Transverse colon (tissue), 4 donors: ENCODE data around the gene MAPK1IP1L. TPM values are rescaled to one million over a fixed set of nuclear protein-coding genes. Genes with fewer than 3 reads are reported as not detected.

Source experiments
- DNase-seq: peaks from one replicate; pipeline ENCODE4 v3.0.0-alpha.2; 2019
- H3K27ac ChIP-seq, 4 donors: fragments of 200-600 bp; sonication (generic); 2 replicates each; pipeline ENCODE4 v1.5.1; 2016 to 2018; ENCODE audit warnings: inconsistent platforms in 4 of 4
- H3K27me3 ChIP-seq: fragments of 200-600 bp; sonication (generic); 2 replicates; pipeline ENCODE4 v1.5.1; 2017; ENCODE audit warnings: inconsistent platforms
- H3K36me3 ChIP-seq, 4 donors: fragments of 200-600 bp; sonication (generic); 2 replicates each; pipeline ENCODE4 v1.5.1; 2017 to 2019; ENCODE audit warnings: inconsistent platforms in 4 of 4
- H3K4me1 ChIP-seq, 4 donors: fragments of 200-600 bp; sonication (generic); 2 replicates each; pipeline ENCODE4 v1.5.1; 2017 to 2020; ENCODE audit warnings: inconsistent platforms in 4 of 4
- H3K4me3 ChIP-seq, 4 donors: fragments of 200-600 bp; sonication (generic); 1 replicate in 1 of 4; 2 replicates in 3 of 4; pipeline versions ENCODE4 v1.5.1 to v1.6.1; 2017 to 2019; ENCODE audit warnings: inconsistent platforms in 4 of 4
- H3K9me3 ChIP-seq, 2 donors: fragments of 200-600 bp; sonication (generic); 2 replicates each; pipeline ENCODE4 v1.5.1; 2017 to 2019; ENCODE audit warnings: inconsistent platforms in 2 of 2
- CTCF ChIP-seq, 5 experiments: fragments of 200-600 bp in 3 of 5; fragments of 450-650 bp in 2 of 5; sonication (generic) in 3 of 5; IDR thresholded peaks; 1 replicate in 2 of 5; 2 replicates in 3 of 5; pipeline ENCODE4 v1.5.1; 2016 to 2017; ENCODE audit warnings: antibody characterized with exemption in 5 of 5, inconsistent platforms in 3 of 5, mild to moderate bottlenecking in 2 of 5, moderate library complexity in 1 of 5
- EP300 ChIP-seq: sonication (generic); formaldehyde crosslinking; IDR thresholded peaks from one replicate; pipeline ENCODE4 v1.6.1; 2017; ENCODE audit warnings: antibody characterized with exemption, low read depth
- POLR2A ChIP-seq: fragments of 450-650 bp; IDR thresholded peaks from one replicate; pipeline ENCODE4 v1.6.1; 2016; ENCODE audit warnings: antibody characterized with exemption, mild to moderate bottlenecking, moderate library complexity
- POLR2AphosphoS5 ChIP-seq, 3 donors: sonication (generic); formaldehyde crosslinking; IDR thresholded peaks; one replicate each; pipeline ENCODE4 v1.6.1; 2016; ENCODE audit warnings: antibody characterized with exemption in 3 of 3
- WGBS, 2 donors: methylation state at CpG; one replicate each; pipeline ENCODE4 v1.1.5; 2018; ENCODE audit warnings: low coverage in 1 of 2; 5-methylcytosine and 5-hydroxymethylcytosine counted together
- in situ Hi-C, 4 donors: fragments of 200-750 bp; cut with MboI; loops; one replicate each; pipeline versions ENCODE4 v1.15.0 to v1.15.1; 2017; ENCODE audit warnings: low sequenced_read_pairs in 3 of 4, low pct_ligation_motif_present in 1 of 4, low pct_unique_long_range_greater_than_20kb in 1 of 4
- intact Hi-C: fragments of 100-400 bp; cut with DNase I; formaldehyde crosslinking; loops from one replicate; pipeline ENCODE4 v1.15.1; 2023; ENCODE audit warnings: low total_unique reads
- total RNA-seq, 4 donors: library from RNA; depleted of rRNA; stranded (reverse); fragments of >200 nt; gene quantifications; one replicate each; pipeline ENCODE4 v1.1.0, GENCODE V29; 2016

The MAPK1IP1L gene
- total RNA-seq, 4 donors from 2014 or later: 50.2 to 96.9 (median 57.6) TPM

GRCh38 chr14:55092341-55092740, 40.9 kb downstream of the MAPK1IP1L start:
- Histone ChIP-seq H3K4me1 (peaks cover 0 to 33% (median 1%) of the 10 kb centered on the region in 4 donors), H3K27ac (peak overlapping the region; percentile 64 to 73 (median 68)), H3K27me3 (no peaks in the 10 kb centered on the region), H3K4me3 (no peak overlapping the region), H3K9me3 (no peaks in the 10 kb centered on the region), H3K36me3 (no peaks in the 10 kb centered on the region)
- DNase-seq: no peak
- TF ChIP-seq POLR2AphosphoS5 (IDR thresholded peaks at IDR 0.05) (no peak), POLR2A (no peak), EP300 (no peak), CTCF (IDR thresholded peaks at IDR 0.05) (no peak)
- intact Hi-C loops (no loop called here), in situ Hi-C loops (loop anchor here in 2 of 4 donors (5.0 to 10.0 kb wide), 2 partner anchors 62 to 65 kb away; no protein-coding TSS in a partner anchor)
- 61 to 95% methylated on average over 3 to 4 of the region's 4 CpGs for WGBS, 2 donors

GRCh38 chr14:55094292-55095157, 43.1 kb downstream of the MAPK1IP1L start:
- Histone ChIP-seq H3K9me3 (no peaks in the 10 kb centered on the region), H3K27me3 (no peaks in the 10 kb centered on the region), H3K36me3 (no peaks in the 10 kb centered on the region), H3K4me3 (no peak overlapping the region), H3K4me1 (peaks cover 0 to 50% (median 6%) of the 10 kb centered on the region in 4 donors), H3K27ac (no peak overlapping the region)
- DNase-seq: no peak
- WGBS, 2 donors: 48 to 75% methylated on average over 2 to 9 of the region's 9 CpGs
- intact Hi-C loops (no loop called here), in situ Hi-C loops (loop anchor here in 2 of 4 donors (5.0 to 10.0 kb wide), 2 partner anchors 60 to 63 kb away; no protein-coding TSS in a partner anchor)
- TF ChIP-seq POLR2A: no peak
- no peak for TF ChIP-seq POLR2AphosphoS5 (IDR thresholded peaks at IDR 0.05)
- TF ChIP-seq CTCF (IDR thresholded peaks at IDR 0.05): no peak

GRCh38 chr14:55097881-55098560, 46.6 kb downstream of the MAPK1IP1L start:
- WGBS, 2 donors: 43 to 60% methylated on average over 2 to 5 of the region's 5 CpGs
- peak overlapping the region; percentile 42 to 93 (median 60) for H3K27ac ChIP-seq
- H3K9me3 ChIP-seq: no peaks in the 10 kb centered on the region
- peak; percentile 71 for DNase-seq
- H3K4me1 ChIP-seq: peaks cover 20 to 63% (median 26%) of the 10 kb centered on the region in 4 donors
- no peak for TF ChIP-seq EP300
- no peak for TF ChIP-seq POLR2A
- TF ChIP-seq POLR2AphosphoS5 (IDR thresholded peaks at IDR 0.05): no peak
- no peak for TF ChIP-seq CTCF (IDR thresholded peaks at IDR 0.05)
- in situ Hi-C loops: loop anchor here in 1 of 4 donors (10.0 kb wide), 1 partner anchor 57 kb away; no protein-coding TSS in a partner anchor
- H3K27me3 ChIP-seq: no peaks in the 10 kb centered on the region
- H3K4me3 ChIP-seq: no peak overlapping the region
- H3K36me3 ChIP-seq: no peaks in the 10 kb centered on the region
- intact Hi-C loops: no loop called here

GRCh38 chr14:55098561-55098898, 47.1 kb downstream of the MAPK1IP1L start:
- TF ChIP-seq POLR2A: no peak
- no peak for TF ChIP-seq CTCF (IDR thresholded peaks at IDR 0.05)
- no peak for TF ChIP-seq POLR2AphosphoS5 (IDR thresholded peaks at IDR 0.05)
- TF ChIP-seq EP300: no peak
- Histone ChIP-seq H3K9me3 (no peaks in the 10 kb centered on the region), H3K27ac (peak overlapping the region; percentile 42 to 93 (median 60)), H3K4me3 (no peak overlapping the region), H3K4me1 (peaks cover 23 to 63% (median 31%) of the 10 kb centered on the region in 4 donors), H3K36me3 (no peaks in the 10 kb centered on the region), H3K27me3 (no peaks in the 10 kb centered on the region)
- DNase-seq: no peak
- in situ Hi-C loops (loop anchor here in 1 of 4 donors (10.0 kb wide), 1 partner anchor 56 kb away; no protein-coding TSS in a partner anchor), intact Hi-C loops (no loop called here)
- 80 to 89% methylated on average over 1 of the region's 1 CpG for WGBS, 2 donors
